Left forelimb (tissue), 1 donor: ENCODE results near the gene PLEKHM2.

ENCODE experiments used
- DNase-seq: peaks from one replicate; pipeline ENCODE4 v3.0.0-alpha.2; 2018; ENCODE audit warnings: low spot score

Gene PLEKHM2

GRCh38 chr1:15726508-15726907 lies 42.4 kb downstream of the PLEKHM2 start:
- no peak for DNase-seq

- no peak for DNase-seq
These were observed 42.9 kb downstream of the PLEKHM2 start for GRCh38 chr1:15727021-15727420.

DNA sequence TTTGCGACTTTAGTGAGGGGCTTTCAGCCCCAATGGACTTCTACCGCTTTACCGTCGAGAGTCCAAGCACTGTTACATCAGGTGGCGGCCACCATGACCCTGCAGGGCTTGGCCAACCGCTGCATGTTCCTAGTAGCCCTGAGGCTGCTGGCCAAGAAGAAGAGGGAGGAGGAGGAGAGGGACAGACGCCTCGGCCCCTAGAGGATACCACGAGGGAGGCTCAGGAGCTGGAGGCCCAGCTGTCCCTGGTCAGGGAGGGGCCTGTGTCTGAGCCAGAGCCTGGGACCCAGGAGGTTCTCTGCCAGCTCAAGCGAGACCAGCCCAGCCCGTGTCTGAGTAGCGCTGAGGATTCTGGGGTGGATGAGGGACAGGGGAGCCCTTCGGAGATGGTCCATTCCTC lies 43.3 kb downstream of the PLEKHM2 start:
- DNase-seq, result no peak

GRCh38 chr1:15727866-15728534 lies 43.9 kb downstream of the PLEKHM2 start:
- no peak for DNase-seq

GRCh38 chr1:15728937-15729657 lies 45.0 kb downstream of the PLEKHM2 start:
- no peak for DNase-seq

GRCh38 chr1:15730423-15730822 lies 46.3 kb downstream of the PLEKHM2 start:
- DNase-seq, result no peak

DNA sequence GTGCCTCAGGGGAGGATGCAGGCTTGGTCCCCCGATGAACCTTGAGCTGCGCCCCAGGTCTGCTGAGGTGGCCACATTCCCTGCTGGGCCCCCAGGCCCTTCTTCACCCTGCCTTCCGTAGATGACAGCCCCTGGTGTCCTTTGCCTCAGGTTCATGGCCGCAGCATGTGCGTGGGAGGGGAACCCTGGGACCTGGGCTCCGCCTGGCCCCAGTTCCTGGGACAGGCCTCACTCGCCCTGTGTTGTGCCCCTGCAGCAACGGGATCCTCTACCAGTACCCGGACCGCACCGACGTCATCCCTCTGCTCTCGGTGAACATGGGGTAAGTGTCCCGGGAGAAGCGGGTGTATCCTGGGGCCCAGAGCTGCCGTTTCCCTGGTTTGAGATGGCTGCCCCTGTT lies 46.8 kb downstream of the PLEKHM2 start:
- DNase-seq, result no peak

DNA sequence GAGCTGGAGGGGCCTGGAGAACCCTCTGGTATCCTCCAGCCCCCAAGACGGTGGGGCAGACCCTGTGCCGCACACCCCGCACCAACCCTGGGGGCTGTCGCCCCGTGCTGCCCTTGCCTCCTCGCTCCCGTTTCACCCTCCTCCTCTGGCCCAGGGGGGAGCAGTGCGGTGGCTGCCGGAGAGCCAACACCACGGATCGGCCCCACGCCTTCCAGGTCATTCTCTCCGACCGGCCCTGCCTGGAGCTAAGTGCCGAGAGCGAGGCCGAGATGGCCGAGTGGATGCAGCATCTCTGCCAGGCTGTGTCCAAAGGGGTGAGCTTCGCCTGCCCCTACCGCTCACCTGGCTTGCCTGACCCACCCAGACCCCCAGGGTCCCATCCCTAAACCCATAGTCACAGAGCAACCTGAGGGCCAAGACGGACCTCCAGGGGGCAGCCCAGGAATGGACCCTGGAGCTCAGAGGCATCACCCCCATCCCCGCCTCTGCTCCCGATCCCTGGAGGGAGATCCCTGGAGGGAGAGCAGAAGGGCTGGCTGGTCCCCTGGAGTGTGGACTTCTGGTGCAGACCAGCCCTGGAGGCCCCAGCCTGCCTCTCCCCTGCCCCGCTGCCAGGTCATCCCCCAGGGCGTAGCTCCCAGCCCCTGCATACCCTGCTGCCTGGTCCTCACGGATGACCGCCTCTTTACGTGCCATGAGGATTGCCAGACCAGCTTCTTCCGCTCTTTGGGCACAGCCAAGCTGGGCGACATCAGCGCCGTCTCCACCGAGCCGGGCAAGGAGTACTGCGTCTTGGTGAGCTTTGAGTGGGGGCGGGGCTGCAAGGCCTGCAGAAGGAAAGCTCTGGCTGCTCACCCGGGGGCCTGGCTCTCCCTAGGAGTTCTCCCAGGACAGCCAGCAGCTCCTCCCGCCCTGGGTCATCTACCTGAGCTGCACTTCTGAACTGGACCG lies 47.9 kb downstream of the PLEKHM2 start:
- DNase-seq, result no peak

DNA sequence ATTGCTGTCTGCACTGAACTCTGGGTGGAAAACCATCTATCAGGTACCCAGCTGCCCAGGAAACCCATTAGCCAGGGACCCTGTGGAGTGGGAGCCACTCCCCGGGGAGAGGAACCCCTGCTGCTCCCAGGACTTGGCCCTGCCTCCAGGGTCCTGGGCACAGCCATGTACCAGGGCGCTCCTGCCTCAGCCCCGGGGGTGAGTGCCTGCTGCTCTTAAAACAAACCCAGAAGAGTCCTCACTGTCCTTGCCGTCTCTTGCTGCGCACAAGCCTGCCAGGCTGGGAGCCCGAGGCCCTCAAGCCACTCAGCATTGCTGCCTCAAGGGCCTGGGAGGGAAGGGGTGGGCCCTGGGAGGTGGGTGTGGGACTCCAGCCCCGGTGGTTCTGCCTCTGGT lies 48.6 kb downstream of the PLEKHM2 start:
- DNase-seq, result no peak

- no peak for DNase-seq
These were observed 49.2 kb downstream of the PLEKHM2 start for GRCh38 chr1:15733218-15733725.

DNA sequence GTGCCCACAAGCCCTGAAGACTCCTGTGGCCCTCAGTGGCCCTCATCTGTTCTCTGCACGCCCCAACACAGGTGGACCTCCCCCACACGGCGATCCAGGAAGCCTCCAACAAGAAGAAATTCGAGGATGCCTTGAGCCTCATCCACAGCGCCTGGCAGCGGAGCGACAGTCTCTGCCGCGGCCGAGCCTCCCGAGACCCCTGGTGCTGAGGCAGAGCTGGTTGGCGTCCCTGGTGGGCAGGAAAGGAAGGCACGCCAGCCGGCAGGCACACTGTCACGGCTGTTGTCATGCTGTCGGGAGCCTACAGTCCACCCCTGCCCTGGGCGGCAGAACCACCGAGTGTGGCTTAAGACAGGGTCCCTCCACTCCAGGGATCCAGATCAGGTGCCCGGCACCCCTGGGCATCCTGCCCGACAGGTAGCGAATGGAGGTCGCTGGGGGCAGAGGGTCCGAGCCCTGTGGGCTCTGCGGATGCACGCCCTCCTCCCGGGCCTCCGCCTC lies 49.7 kb downstream of the PLEKHM2 start:
- no peak for DNase-seq

GRCh38 chr1:15734296-15734695 lies 50.2 kb downstream of the PLEKHM2 start:
- no peak for DNase-seq

GRCh38 chr1:15734901-15735300 lies 50.8 kb downstream of the PLEKHM2 start:
- DNase-seq, result no peak

DNA sequence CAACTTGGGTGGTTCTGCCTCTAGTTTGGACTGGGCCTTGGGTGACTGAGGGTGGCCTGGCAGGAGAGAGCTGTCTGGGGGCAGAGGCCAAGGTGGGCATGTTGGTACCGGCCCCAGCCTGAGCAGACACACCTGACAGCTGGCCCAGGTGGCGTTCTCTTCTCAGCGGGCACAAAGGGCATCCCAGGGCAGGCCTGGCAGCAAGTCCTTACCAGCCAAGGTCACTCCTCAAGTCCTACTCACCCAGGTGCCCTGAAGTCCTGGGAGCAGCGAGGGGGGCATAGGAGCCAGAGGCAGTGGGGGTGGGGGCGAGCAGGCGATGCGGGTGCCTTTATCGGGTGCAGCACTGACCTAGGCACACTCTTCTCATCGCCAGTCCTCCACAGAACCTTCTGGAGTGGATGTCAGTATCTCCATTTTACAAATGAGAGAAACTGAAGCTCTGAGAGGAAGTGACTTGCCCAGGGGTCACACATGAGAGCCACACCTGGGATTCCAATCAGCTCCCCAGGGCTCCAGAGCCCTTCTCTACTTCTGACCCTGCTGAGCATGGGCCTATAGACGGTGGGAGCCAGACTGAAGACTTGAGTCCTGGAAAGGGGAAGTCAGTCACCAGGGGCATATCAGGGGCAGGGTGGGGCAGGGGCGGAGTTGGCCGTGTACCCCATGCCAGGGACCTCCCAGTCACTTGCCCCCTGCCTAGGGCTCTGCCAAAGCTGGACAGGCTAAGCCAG lies 51.4 kb downstream of the PLEKHM2 start:
- DNase-seq, result no peak

GRCh38 chr1:15736038-15736891 lies 52.1 kb downstream of the PLEKHM2 start, which contains the start of gene SLC25A34:
Gene SLC25A34 (plus strand): TSS chr1:15736258. CDS start chr1:15736486, 228 bp downstream.
- DNase-seq, result peak; percentile 80

DNA sequence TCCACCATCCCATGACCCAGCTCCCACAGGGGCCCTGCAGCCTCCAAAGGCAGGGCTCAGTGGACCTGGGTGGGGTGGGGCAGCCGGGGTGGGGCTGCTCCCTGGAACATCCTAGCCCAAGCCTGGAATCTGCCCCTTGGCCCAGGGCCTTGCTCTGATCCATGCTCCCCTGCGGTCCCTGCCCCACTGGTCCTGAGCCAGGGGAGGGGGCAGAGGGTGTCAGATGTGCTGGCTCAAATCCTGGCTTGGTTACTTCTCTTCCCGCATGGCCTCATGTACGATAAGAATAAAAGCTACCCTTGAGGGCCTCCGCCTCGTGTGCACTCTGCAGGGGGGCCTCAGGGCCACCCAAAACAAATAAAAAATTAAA lies 52.8 kb downstream of the PLEKHM2 start:
- DNase-seq, result no peak

DNA sequence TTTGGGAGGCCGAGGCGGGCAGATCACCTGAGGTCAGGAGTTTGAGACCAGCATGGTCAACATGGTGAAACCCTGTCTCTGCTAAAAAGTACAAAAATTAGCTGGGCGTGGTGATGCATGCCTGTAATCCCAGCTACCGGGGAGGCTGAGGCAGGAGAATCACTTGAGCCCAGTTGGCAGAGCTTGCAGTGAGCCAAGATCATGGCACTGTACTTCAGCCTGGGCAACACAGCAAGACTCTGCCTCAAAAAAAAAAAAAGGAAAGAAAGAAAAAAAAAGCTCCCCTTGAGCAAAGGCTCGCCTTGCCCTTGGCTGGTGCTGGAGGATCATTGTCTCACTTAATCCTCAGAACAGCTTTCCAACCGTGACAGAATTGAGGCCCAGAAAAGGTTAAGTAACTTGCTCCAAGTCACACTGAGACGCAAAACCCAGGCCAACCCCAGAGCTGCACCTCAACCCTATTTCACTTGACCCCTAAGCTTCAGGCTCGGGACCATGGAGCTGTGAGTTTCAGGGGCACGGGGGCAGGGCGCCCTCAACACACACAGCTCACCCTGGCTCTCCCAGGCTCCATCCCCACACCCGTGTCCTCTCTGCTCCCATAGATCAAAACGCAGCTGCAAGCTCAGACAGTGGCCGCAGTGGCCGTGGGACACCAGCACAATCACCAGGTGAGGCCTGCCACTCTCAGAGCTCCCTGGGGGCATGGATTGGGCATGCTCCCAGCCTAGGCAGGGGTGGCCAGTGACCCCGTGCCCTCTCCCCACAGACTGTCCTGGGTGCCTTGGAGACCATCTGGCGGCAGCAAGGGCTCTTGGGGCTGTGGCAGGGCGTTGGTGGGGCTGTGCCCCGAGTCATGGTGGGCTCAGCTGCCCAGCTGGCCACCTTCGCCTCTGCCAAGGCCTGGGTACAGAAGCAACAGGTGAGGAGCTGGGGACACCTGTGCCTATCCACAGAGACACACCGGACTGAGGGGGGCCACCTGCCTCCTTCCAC lies 53.5 kb downstream of the PLEKHM2 start:
- no peak for DNase-seq

DNA sequence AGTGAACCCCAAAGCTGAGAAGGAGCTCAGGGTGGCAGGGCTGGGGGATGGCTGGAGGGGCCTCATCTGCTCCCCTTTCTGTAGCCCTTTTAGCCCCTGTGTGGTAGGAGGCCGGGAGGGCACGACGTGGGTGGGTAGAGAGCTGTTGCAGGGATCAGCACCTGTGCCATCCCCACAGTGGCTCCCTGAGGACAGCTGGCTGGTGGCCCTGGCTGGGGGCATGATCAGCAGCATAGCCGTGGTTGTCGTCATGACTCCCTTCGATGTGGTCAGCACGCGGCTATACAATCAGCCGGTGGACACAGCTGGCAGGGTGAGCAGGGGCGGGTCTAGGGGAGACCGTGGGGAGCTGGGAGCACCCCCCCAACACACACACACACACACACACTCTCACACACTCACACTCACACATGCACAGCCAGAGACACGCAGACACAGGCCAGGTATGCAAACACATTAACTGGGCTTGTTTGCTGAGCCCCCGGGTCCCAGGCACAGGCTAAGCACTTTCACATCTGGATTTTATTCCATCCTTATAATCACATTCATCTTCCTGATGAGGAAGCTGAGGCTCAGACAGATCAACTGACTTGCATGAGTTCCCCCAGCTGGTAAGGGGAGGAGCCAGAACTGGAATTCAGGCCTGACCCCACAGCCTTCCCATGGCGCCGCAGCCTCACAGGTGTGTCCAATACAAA lies 54.4 kb downstream of the PLEKHM2 start:
- no peak for DNase-seq

DNA sequence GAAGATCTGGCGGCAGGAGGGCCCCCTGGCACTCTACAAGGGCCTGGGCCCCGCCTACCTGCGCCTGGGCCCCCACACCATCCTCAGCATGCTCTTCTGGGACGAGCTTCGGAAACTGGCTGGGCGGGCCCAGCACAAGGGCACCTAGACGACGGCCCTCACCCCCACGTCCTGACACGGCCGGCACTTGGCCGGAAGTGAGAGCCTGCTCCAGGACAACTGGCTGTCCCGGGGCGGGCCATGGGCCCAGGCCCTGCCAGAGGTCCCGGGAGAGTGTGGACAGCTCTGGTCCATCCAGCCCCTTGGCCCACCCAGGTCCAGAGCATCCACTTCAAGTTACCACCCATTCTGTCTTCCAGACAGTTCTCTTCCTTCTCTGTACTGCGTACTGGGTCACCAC lies 55.1 kb downstream of the PLEKHM2 start:
- no peak for DNase-seq
